Measurements from ENCODE around the gene AQP10. TPM values are rescaled to one million over a fixed set of nuclear protein-coding genes. Genes with fewer than 3 reads are reported as not detected.

The AQP10 gene
- total and polyA plus RNA-seq, 2 donors (not counting 1 experiment from before 2014, with no cell fraction given) = not detected

DNA sequence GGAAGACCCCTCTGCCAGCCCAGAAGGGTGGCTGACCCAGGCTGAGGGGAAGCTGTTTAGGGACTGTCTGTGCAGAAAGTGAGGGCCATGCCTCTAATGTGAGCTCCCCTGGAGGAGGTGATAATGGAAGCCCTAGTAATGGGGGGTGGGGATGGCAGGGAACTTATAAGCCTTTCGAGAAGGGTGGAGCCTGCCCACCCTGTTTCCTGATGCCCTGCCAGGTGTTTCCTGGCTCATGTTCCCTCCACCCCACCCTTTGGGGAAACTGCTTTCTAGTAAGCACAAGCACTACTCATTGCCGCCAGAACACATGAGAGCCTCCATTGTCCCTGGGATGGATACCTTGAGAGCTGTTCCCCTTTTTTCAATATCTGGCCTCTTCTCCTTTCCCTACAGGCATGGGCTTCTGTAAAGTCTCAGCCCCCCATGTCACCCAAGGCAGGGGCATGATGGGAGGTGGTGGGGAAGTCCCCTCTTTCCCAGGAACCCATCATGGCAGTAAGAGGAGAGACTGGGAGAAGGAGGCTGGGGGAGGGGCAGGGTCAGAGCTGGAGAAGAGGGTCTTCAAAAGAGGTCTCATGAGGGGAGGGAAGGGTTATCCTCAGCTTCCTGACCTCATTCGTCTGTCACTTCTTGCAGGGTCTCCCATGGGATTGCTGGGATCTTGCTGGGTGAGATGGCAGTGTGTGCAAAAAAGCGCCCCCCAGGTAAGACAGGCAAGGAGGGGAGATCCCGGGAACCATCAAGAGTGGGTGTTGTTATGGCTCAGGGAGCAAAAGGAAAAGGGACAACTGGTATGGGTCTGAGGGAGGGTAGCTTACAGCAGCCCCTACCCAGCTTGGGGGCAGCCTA is 6.8 kb downstream of the AQP10 start:
- H3K27me3 ChIP-seq (ENCODE audit: control insufficient read depth, insufficient read depth, low read length) = peaks cover 3% of the 10 kb centered on the region
- peak overlapping the region; percentile 32 to 100 (median 42) for H3K4me3 ChIP-seq (replicated peaks in 1 of 4; ENCODE audit: control extremely low read depth in 1 of 4, insufficient read depth in 1 of 4, low read depth in 3 of 4, low read length in 4 of 4)
- peak overlapping the region; percentile 89 for H3K27ac ChIP-seq (ENCODE audit: insufficient read depth, low read length)
- peaks cover 24% of the 10 kb centered on the region for H3K36me3 ChIP-seq (ENCODE audit: control insufficient read depth, insufficient read depth, low read length)
- peak overlapping the region; percentile 25 for H3K9ac ChIP-seq (ENCODE audit: insufficient read depth, low read length)
- H2AFZ ChIP-seq (ENCODE audit: low read length) = no peak overlapping the region
- no peaks in the 10 kb centered on the region for H4K20me1 ChIP-seq (ENCODE audit: control insufficient read depth, extremely low read depth, insufficient read depth, low read length)
- no peak for DNase-seq (ENCODE audit: low read depth in 2 of 2)
- H3K4me1 ChIP-seq (ENCODE audit: control insufficient read depth, extremely low read depth, insufficient read depth, low read length) = peaks cover 26% of the 10 kb centered on the region
- no peak for TF ChIP-seq EZH2 (IDR thresholded peaks at IDR 0.05; ENCODE audit: low read length, missing control alignments)
- TF ChIP-seq, protein P1, sequence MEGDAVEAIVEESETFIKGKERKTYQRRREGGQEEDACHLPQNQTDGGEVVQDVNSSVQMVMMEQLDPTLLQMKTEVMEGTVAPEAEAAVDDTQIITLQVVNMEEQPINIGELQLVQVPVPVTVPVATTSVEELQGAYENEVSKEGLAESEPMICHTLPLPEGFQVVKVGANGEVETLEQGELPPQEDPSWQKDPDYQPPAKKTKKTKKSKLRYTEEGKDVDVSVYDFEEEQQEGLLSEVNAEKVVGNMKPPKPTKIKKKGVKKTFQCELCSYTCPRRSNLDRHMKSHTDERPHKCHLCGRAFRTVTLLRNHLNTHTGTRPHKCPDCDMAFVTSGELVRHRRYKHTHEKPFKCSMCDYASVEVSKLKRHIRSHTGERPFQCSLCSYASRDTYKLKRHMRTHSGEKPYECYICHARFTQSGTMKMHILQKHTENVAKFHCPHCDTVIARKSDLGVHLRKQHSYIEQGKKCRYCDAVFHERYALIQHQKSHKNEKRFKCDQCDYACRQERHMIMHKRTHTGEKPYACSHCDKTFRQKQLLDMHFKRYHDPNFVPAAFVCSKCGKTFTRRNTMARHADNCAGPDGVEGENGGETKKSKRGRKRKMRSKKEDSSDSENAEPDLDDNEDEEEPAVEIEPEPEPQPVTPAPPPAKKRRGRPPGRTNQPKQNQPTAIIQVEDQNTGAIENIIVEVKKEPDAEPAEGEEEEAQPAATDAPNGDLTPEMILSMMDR (conservative IDR thresholded peaks at IDR 0.05 in 1 of 2, IDR thresholded peaks at IDR 0.05 in 1 of 2; ENCODE audit: low read depth in 1 of 2, low read length in 2 of 2) = no peak
- no peaks in the 10 kb centered on the region for H3K9me3 ChIP-seq (ENCODE audit: control insufficient read depth, insufficient read depth, low read depth, low read length)
- H3K79me2 ChIP-seq (ENCODE audit: control insufficient read depth, insufficient read depth, low read length) = peaks cover 38% of the 10 kb centered on the region
- H3K4me2 ChIP-seq (ENCODE audit: extremely low read depth, insufficient read depth, low read length) = peak overlapping the region; percentile 89

DNA sequence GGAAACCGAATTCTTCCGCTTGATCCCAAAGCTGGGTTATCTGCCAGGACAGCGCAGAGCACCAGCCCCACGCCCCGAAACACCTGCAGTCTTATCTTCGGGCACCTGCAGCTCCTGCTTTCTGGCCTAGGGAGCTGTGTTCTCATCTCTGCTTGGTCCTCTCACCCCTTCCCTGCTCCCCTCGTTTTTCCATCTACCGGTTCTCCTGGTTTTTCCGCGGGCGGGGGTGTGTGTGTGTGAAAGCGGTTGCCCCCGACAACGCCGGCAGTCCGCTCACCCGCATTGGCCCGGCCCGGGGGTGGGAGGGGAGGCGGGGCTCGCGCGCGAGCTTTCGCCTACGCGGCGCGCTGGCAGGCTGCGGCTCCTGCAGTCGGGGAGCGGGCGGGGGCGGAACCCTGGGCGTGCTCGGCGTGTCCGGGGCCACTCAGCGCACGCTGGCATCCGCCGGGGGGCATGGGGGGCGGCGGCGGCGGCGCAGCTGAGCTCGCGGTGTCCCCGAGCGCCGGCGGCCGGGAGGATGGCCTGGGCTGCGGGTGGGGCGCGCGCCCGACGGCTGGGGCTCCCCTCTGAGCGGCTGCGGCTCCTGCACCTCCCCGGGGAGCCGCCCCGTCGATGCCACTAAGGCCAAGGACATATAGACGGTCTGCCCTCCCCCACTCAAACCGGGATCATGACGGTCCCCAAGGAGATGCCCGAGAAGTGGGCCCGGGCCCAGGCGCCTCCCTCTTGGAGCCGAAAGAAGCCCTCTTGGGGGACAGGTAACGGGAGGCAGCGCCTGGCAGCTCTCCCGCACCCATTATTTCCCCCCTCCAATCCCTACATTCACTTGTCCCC is 7.6 kb downstream of the AQP10 start:
- H3K9me3 ChIP-seq (ENCODE audit: control insufficient read depth, insufficient read depth, low read depth, low read length) = no peaks in the 10 kb centered on the region
- H3K79me2 ChIP-seq (ENCODE audit: control insufficient read depth, insufficient read depth, low read length) = peaks cover 38% of the 10 kb centered on the region
- peak overlapping the region; percentile 32 to 100 (median 42) for H3K4me3 ChIP-seq (replicated peaks in 1 of 4; ENCODE audit: control extremely low read depth in 1 of 4, insufficient read depth in 1 of 4, low read depth in 3 of 4, low read length in 4 of 4)
- no peak overlapping the region for H2AFZ ChIP-seq (ENCODE audit: low read length)
- H3K27me3 ChIP-seq (ENCODE audit: control insufficient read depth, insufficient read depth, low read length) = no peaks in the 10 kb centered on the region
- peaks cover 26% of the 10 kb centered on the region for H3K4me1 ChIP-seq (ENCODE audit: control insufficient read depth, extremely low read depth, insufficient read depth, low read length)
- peaks cover 24% of the 10 kb centered on the region for H3K36me3 ChIP-seq (ENCODE audit: control insufficient read depth, insufficient read depth, low read length)
- no peaks in the 10 kb centered on the region for H4K20me1 ChIP-seq (ENCODE audit: control insufficient read depth, extremely low read depth, insufficient read depth, low read length)
- peak overlapping the region; percentile 89 for H3K27ac ChIP-seq (ENCODE audit: insufficient read depth, low read length)
- TF ChIP-seq EZH2 (IDR thresholded peaks at IDR 0.05; ENCODE audit: low read length, missing control alignments) = no peak
- TF ChIP-seq, protein P1 (conservative IDR thresholded peaks at IDR 0.05 in 1 of 2, IDR thresholded peaks at IDR 0.05 in 1 of 2; ENCODE audit: low read depth in 1 of 2, low read length in 2 of 2) = no peak
- DNase-seq (ENCODE audit: low read depth in 2 of 2) = peak; percentile 42 to 78
- peak overlapping the region; percentile 89 for H3K4me2 ChIP-seq (ENCODE audit: extremely low read depth, insufficient read depth, low read length)
- H3K9ac ChIP-seq (ENCODE audit: insufficient read depth, low read length) = peak overlapping the region; percentile 45

DNA sequence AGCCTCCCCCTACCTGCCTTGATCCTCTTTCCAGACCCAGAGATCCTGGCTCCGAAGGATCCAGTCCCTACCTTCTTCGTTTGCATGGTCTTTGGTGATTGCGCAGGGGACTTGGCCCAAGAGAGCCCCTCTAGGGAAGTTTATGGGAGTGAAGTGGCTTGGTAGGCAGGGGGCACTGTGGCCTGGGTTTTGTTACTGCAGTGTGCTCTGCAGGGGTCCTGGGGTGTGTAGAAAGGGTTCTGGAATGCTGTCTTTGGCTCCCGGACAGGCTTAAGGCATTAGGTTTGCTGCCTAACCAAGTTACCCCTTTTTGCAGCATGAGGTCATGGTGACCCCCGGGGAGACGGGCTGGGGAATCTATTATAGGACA is 8.2 kb downstream of the AQP10 start:
- no peak overlapping the region for H2AFZ ChIP-seq (ENCODE audit: low read length)
- peak overlapping the region; percentile 77 for H3K4me2 ChIP-seq (ENCODE audit: extremely low read depth, insufficient read depth, low read length)
- peaks cover 28% of the 10 kb centered on the region for H3K4me1 ChIP-seq (ENCODE audit: control insufficient read depth, extremely low read depth, insufficient read depth, low read length)
- DNase-seq (ENCODE audit: low read depth in 2 of 2) = peak in 1 of 2 donors; percentile 40
- no peak overlapping the region for H3K27ac ChIP-seq (ENCODE audit: insufficient read depth, low read length)
- no peaks in the 10 kb centered on the region for H3K27me3 ChIP-seq (ENCODE audit: control insufficient read depth, insufficient read depth, low read length)
- no peaks in the 10 kb centered on the region for H4K20me1 ChIP-seq (ENCODE audit: control insufficient read depth, extremely low read depth, insufficient read depth, low read length)
- TF ChIP-seq, protein P1 (conservative IDR thresholded peaks at IDR 0.05 in 1 of 2, IDR thresholded peaks at IDR 0.05 in 1 of 2; ENCODE audit: low read depth in 1 of 2, low read length in 2 of 2) = no peak
- TF ChIP-seq EZH2 (IDR thresholded peaks at IDR 0.05; ENCODE audit: low read length, missing control alignments) = no peak
- peak overlapping the region; percentile 21 to 100 (median 38) for H3K4me3 ChIP-seq (replicated peaks in 1 of 4; ENCODE audit: control extremely low read depth in 1 of 4, insufficient read depth in 1 of 4, low read depth in 3 of 4, low read length in 4 of 4)
- H3K9ac ChIP-seq (ENCODE audit: insufficient read depth, low read length) = no peak overlapping the region
- H3K79me2 ChIP-seq (ENCODE audit: control insufficient read depth, insufficient read depth, low read length) = peaks cover 38% of the 10 kb centered on the region
- no peaks in the 10 kb centered on the region for H3K9me3 ChIP-seq (ENCODE audit: control insufficient read depth, insufficient read depth, low read depth, low read length)
- peaks cover 26% of the 10 kb centered on the region for H3K36me3 ChIP-seq (ENCODE audit: control insufficient read depth, insufficient read depth, low read length)

All from fibroblast of lung (primary cell).